C4-2B (cell line): Measurements from ENCODE around the gene USP38.

Experiments used
- CTCF ChIP-seq: fragments of 450-650 bp; conservative IDR thresholded peaks from 2 replicates; pipeline ENCODE4 v1.5.1; 2017; ENCODE audit warnings: mild to moderate bottlenecking
- ZFX ChIP-seq: fragments of 450-650 bp; IDR thresholded peaks from 2 replicates; pipeline ENCODE4 v1.6.1; 2017

DNA sequence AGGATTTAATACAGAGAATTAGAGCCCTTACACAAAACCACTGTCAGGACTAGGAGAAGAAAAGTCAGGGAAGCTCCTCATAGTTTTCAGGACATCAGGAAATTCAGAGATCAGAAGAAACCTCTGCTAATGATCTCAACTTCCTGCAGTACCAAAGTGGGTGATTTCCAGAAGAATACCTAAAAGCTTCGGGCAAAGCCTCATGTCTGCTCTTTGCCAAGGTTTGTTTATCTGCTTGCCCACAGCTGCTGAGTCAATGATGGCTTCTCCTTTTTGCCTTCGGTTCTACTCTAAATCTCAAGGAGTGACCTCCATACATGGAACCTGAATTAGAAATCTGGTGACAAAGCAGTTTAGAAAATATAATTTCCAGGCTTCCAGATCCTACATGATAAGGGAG lies 68.4 kb downstream of the USP38 start:
- TF ChIP-seq CTCF (no peak), ZFX (no peak)
